ENCODE results near the gene NUAK2.

NUAK2 gene

GRCh38 chr1:205348554-205349487, 27.3 kb upstream of the NUAK2 start:
- no peak for DNase-seq

GRCh38 chr1:205346956-205347574, 25.5 kb upstream of the NUAK2 start:
- DNase-seq: no peak
- in situ Hi-C loops (cut with MboI; ENCODE audit: low pct_unique_long_range_greater_than_20kb, low sequenced_read_pairs): no loop called here

More at GRCh38 chr1:205348554-205349487, 27.3 kb upstream of the NUAK2 start:
- in situ Hi-C loops (cut with MboI; ENCODE audit: low pct_unique_long_range_greater_than_20kb, low sequenced_read_pairs): no loop called here

GRCh38 chr1:205345761-205346160, 24.2 kb upstream of the NUAK2 start:
- in situ Hi-C loops (cut with MboI; ENCODE audit: low pct_unique_long_range_greater_than_20kb, low sequenced_read_pairs): no loop called here
- no peak for DNase-seq

- in situ Hi-C loops (cut with MboI; ENCODE audit: low pct_unique_long_range_greater_than_20kb, low sequenced_read_pairs): no loop called here
Observed at GRCh38 chr1:205344066-205344928, 22.8 kb upstream of the NUAK2 start.

GRCh38 chr1:205343431-205344065, 22.0 kb upstream of the NUAK2 start:
- in situ Hi-C loops (cut with MboI; ENCODE audit: low pct_unique_long_range_greater_than_20kb, low sequenced_read_pairs): no loop called here
- DNase-seq: no peak

More at GRCh38 chr1:205344066-205344928, 22.8 kb upstream of the NUAK2 start:
- no peak for DNase-seq

GRCh38 chr1:205342986-205343385, 21.4 kb upstream of the NUAK2 start:
- in situ Hi-C loops (cut with MboI; ENCODE audit: low pct_unique_long_range_greater_than_20kb, low sequenced_read_pairs): no loop called here
- no peak for DNase-seq

GRCh38 chr1:205340676-205341075, 19.1 kb upstream of the NUAK2 start:
- DNase-seq: no peak
- in situ Hi-C loops (cut with MboI; ENCODE audit: low pct_unique_long_range_greater_than_20kb, low sequenced_read_pairs): no loop called here

GRCh38 chr1:205339717-205340116, 18.2 kb upstream of the NUAK2 start:
- in situ Hi-C loops (cut with MboI; ENCODE audit: low pct_unique_long_range_greater_than_20kb, low sequenced_read_pairs): no loop called here
- no peak for DNase-seq

GRCh38 chr1:205339197-205339702, 17.7 kb upstream of the NUAK2 start:
- no peak for DNase-seq
- in situ Hi-C loops (cut with MboI; ENCODE audit: low pct_unique_long_range_greater_than_20kb, low sequenced_read_pairs): no loop called here

- in situ Hi-C loops (cut with MboI; ENCODE audit: low pct_unique_long_range_greater_than_20kb, low sequenced_read_pairs): no loop called here
- no peak for DNase-seq
Observed at GRCh38 chr1:205338011-205338410, 16.5 kb upstream of the NUAK2 start.

GRCh38 chr1:205337481-205337880, 15.9 kb upstream of the NUAK2 start:
- DNase-seq: no peak
- in situ Hi-C loops (cut with MboI; ENCODE audit: low pct_unique_long_range_greater_than_20kb, low sequenced_read_pairs): no loop called here

- DNase-seq: peak; percentile 71
- in situ Hi-C loops (cut with MboI; ENCODE audit: low pct_unique_long_range_greater_than_20kb, low sequenced_read_pairs): no loop called here
Observed at GRCh38 chr1:205335692-205336091, 14.1 kb upstream of the NUAK2 start.

GRCh38 chr1:205332015-205332791, 10.7 kb upstream of the NUAK2 start:
- no peak for DNase-seq
- in situ Hi-C loops (cut with MboI; ENCODE audit: low pct_unique_long_range_greater_than_20kb, low sequenced_read_pairs): no loop called here

- DNase-seq: no peak
- in situ Hi-C loops (cut with MboI; ENCODE audit: low pct_unique_long_range_greater_than_20kb, low sequenced_read_pairs): no loop called here
Observed at GRCh38 chr1:205330150-205330549, 8.6 kb upstream of the NUAK2 start.

GRCh38 chr1:205329719-205330118, 8.2 kb upstream of the NUAK2 start:
- DNase-seq: no peak
- in situ Hi-C loops (cut with MboI; ENCODE audit: low pct_unique_long_range_greater_than_20kb, low sequenced_read_pairs): loop anchor here (10.0 kb wide), 1 partner anchor 55 kb away; no protein-coding TSS in a partner anchor

- no peak for DNase-seq
- in situ Hi-C loops (cut with MboI; ENCODE audit: low pct_unique_long_range_greater_than_20kb, low sequenced_read_pairs): loop anchor here (10.0 kb wide), 1 partner anchor 54 kb away; no protein-coding TSS in a partner anchor
Observed at GRCh38 chr1:205328476-205328875, 6.9 kb upstream of the NUAK2 start.

- DNase-seq: no peak
- in situ Hi-C loops (cut with MboI; ENCODE audit: low pct_unique_long_range_greater_than_20kb, low sequenced_read_pairs): loop anchor here (10.0 kb wide), 1 partner anchor 52 kb away; no protein-coding TSS in a partner anchor
Observed at GRCh38 chr1:205326812-205327466, 5.4 kb upstream of the NUAK2 start.
